HG03342 (cell line): ENCODE data around the gene ARCN1.

Source experiments
- ATAC-seq: cut with Tn5 transposase; IDR thresholded peaks from one replicate; pipeline ENCODE4 v1.9.1; 2021; ENCODE audit warnings: mild to moderate bottlenecking, moderate library complexity; ENCODE audit not compliant: unreplicated experiment

ARCN1 gene

DNA sequence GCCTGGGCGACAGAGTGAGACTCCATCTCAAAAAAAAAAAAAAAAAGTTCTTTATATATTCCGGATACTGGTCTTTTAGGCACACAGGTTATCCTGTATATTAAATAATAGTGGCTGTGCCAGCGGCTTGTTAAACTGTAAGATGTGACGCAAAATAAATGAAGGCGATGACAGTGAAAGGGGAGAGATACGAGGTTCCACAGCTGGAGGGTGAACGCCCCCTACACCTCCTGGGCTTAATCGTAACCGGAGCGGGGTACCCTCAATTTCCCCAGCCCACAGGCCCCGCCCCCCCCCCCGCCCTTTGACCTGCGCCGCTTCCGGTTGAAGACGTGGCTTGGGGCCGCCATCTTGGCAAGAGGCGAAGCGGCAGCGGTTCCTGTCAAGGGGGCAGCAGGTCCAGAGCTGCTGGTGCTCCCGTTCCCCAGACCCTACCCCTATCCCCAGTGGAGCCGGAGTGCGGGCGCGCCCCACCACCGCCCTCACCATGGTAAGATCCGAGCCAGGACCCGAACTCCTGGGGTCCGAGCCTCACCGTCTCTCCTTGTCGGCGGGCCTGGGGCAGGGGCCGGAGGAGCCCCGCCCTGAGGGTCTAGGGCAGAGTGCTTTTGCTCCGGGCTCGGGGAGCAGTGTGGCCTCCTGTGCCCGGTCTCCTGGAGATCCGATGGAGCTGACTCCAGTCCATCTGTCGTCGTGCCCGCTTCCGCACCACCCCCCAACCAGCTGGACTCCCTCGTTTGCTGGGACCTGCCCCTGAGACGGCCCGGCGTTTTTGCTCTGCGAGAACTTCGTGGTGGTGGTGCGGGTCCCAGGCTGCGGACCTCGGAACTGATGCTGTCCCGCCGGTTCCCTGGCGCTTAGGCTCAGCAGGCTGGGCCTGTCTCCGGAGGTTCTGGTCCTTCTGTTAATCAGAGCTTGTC lies at the start of gene ARCN1:
Gene ARCN1 (plus strand): TSS at position 349 of the 920 bp plus-strand sequence. CDS start 139 bp downstream, at position 488.
- ATAC-seq, result peak; percentile 61

DNA sequence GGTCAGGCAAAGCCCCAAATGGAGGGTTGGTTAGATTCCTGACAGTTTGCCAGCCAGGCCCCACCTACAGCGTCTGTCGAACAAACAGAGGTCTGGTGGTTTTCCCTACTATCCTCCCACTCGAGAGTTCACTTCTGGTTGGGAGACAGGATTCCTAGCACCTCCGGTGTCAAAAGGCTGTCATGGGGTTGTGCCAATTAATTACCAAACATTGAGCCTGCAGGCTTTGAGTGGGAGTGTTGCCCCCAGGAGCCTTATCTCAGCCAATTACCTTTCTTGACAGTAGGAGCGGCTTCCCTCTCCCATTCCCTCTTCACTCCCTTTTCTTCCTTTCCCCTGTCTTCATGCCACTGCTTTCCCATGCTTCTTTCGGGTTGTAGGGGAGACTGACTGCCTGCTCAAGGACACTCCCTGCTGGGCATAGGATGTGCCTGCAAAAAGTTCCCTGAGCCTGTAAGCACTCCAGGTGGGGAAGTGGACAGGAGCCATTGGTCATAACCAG lies 49.6 kb upstream of the ARCN1 start:
- ATAC-seq, result no peak

DNA sequence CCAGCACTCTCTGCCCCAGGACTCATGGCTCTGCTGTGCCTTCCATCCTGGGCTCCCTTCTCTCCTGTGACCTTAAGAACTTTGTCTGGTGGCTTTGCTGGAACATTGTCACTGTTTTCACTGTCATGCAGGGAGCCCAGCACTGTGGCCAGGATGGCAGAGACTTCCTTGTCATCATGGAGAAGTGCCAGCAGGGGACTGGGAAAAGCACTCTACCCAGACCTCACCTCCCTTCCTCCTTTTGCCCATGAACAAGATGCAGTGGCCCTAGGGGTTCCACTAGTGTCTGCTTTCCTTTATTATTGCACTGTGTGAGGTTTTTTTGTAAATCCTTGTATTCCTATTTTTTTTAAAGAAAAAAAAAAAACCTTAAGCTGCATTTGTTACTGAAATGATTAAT lies 47.9 kb upstream of the ARCN1 start:
- no peak for ATAC-seq

DNA sequence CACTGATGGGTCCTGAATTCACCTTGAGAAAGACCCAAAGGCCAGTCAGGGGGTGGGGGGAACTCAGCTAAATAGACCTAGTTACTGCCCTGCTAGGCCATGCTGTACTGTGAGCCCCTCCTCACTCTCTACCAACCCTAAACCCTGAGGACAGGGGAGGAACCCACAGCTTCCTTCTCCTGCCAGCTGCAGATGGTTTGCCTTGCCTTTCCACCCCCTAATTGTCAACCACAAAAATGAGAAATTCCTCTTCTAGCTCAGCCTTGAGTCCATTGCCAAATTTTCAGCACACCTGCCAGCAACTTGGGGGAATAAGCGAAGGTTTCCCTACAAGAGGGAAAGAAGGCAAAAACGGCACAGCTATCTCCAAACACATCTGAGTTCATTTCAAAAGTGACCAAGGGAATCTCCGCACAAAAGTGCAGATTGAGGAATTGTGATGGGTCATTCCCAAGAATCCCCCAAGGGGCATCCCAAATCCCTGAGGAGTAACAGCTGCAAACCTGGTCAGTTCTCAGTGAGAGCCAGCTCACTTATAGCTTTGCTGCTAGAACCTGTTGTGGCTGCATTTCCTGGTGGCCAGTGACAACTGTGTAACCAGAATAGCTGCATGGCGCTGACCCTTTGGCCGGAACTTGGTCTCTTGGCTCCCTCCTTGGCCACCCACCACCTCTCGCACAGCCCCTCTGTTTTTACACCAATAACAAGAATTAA lies 47.3 kb upstream of the ARCN1 start:
- no peak for ATAC-seq

DNA sequence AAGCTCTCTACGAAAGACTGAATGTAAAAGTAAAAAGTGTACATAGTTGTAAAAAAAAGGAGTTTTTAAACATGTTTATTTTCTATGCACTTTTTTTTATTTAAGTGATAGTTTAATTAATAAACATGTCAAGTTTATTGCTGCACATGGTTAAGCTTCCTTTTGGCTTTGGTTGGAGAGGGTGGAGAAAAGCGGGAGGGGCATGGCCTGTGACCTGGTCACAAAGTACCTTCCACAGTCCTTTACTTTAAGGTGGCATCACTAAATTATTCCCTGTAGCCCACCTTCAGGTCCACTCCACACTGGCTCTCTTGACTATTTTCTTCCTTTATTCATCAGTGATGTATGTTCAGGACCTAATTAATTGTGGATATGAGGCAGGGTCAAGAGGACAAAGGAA lies 45.5 kb upstream of the ARCN1 start:
- ATAC-seq, result no peak

DNA sequence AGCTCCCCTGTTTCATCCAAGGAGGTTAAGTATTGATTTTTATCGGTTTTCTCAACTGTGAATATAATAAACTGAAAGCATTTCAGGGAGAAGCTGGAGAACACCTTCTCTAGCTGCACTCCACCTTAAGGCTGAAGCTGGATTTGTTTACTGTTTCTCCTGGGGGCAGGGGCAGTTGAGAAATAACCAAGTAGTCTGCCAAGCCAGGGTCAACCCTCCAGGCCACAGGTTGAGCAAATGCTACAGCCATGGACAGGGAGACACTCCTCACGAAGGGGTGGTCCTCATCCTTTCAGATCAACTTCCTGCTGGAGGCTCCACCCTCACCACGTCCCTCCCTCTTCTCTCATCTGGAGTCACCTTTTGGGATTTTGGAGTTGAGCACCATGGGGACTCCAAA lies 45.1 kb upstream of the ARCN1 start, which contains the start of gene TTC36:
Gene TTC36 (plus strand): TSS at position 366 of the 400 bp plus-strand sequence. CDS start 21 bp downstream, at position 387.
- no peak for ATAC-seq

DNA sequence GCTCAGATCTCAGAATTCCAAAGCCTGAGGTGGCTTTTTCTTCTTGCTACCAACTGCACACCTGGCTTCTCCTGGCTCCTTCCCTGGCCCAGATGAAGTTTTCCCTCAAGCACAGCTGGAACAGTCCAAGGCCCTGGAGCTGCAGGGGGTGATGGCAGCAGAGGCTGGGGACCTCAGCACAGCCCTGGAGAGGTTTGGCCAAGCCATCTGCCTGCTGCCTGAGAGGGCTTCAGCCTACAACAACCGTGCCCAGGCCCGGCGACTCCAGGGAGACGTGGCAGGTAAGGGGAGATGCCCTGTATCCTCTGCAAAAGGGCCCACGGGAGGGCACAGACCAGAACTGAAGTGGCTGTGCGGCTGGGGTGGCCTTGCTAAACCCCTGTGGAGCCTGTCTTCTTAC lies 43.7 kb upstream of the ARCN1 start:
- no peak for ATAC-seq

DNA sequence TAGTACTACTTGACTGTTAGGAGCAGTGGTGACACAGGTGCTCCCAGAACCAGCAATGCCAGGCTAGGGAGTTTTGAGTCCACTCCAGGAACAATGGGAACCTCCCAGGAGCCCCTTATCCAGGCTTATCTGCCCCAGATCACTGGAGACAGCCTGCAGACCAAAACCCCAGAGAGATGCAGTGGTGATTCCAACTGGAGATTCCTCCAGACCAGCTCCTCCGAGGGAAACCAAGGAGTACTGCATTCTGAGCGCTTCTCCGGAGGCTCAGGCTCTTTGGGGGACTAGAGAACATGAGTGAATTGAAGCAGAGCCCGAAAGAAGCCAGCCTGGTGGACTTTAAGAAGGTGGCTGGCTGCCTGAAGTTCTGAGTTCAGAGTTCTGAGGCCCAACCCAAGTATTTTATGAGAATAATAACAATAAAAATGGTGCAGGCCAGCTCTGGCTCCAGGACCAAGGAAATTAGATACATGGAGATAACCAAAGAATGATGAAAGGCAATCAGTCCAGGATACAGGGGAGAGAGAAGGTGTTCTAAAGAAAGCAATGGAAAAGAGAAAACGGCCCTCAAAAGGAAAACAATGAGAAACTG lies 42.5 kb upstream of the ARCN1 start:
- no peak for ATAC-seq

DNA sequence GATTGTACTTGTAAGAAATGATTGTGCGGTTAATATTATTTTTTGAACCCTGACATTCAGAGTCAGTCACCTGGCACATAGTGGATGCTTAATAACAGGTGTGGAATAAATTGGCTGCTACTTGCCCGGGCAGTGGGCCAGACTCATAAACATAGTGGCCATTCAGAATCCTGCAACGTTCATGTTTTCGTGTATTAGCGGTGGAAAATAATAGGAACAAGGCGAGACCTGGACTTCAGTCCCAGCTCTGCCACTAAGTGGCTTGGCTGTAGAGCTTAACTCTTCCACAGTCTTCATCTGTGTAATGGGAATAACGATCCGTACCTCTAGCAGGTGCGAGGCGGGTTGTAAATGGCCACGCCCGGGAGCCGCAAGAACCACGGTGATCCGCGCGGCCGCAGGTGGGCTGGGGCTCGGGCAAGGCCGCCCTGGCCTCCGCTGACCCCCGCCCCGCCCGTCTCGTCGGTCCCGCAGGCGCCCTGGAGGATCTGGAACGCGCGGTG lies 42.0 kb upstream of the ARCN1 start:
- peak; percentile 8 for ATAC-seq

DNA sequence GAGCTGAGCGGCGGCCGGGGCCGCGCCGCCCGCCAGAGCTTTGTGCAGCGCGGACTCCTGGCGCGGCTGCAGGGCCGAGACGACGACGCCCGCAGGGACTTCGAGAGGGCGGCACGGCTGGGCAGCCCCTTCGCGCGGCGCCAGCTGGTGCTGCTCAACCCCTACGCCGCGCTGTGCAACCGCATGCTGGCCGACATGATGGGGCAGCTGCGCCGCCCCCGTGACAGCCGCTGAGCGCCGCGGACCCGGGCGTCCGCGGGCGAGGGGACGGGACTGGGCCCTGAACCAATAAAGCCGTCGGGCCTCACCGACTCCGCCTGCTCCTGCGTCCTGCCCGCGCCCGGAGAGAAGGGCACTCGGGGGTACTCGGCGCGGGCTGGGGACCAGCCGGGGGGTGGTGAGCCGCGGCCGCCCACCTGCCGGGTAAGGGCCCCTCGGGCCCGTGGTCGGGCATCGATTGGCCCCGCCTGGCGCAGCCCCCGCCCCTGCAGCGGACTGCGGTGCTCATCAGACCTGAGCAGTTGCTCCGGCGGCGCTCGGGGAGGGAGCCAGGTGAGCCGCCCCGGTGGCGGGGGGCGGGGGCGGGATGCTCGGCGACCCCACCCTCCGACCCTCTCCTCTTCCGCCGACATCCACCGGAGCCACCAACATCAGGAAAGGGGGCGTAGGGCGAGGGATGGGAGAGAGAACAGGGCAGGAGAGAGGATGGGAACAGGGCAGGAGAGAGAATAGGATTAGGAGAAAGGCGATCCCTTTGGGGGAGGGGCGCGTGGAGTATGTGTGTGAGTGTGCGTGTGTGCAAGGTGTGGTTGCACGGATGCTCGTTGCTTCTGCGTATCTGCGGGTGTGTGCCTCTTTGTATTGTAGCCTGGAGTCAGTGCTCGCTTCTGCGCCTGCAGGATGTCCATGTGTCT lies 41.3 kb upstream of the ARCN1 start, which contains the start of gene TMEM25:
Gene TMEM25 (plus strand): TSS at position 510 of the 914 bp plus-strand sequence. CDS start 610 bp downstream, outside the sequence.
- ATAC-seq, result peak; percentile 58

DNA sequence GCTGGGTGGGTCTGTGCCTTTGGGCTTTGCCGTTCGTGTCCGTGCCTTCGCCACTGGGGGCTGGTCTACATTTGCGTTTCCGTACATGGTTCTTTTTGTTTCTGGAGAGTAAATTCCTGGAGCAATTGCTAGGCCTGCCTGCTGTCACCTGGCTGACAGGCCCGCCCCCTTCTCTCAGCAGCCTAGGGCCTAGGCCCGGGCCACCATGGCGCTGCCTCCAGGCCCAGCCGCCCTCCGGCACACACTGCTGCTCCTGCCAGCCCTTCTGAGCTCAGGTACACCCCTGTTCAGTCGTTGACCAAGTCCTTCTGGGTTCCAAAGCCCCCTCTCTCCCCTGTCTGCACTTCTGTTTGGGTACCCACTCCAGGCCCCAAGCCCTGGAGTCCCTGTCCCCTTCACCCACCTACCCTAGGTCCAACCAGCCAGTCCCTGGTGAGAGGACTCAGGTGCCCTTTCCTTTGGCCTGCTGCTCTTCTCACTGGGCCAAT lies 40.6 kb upstream of the ARCN1 start:
- ATAC-seq, result no peak

DNA sequence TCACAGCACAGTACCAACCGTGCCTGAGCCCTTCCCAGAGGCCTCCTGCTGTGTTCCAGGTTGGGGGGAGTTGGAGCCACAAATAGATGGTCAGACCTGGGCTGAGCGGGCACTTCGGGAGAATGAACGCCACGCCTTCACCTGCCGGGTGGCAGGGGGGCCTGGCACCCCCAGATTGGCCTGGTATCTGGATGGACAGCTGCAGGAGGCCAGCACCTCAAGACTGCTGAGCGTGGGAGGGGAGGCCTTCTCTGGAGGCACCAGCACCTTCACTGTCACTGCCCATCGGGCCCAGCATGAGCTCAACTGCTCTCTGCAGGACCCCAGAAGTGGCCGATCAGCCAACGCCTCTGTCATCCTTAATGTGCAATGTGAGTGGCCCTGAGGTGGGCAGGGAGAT lies 40.1 kb upstream of the ARCN1 start:
- no peak for ATAC-seq

DNA sequence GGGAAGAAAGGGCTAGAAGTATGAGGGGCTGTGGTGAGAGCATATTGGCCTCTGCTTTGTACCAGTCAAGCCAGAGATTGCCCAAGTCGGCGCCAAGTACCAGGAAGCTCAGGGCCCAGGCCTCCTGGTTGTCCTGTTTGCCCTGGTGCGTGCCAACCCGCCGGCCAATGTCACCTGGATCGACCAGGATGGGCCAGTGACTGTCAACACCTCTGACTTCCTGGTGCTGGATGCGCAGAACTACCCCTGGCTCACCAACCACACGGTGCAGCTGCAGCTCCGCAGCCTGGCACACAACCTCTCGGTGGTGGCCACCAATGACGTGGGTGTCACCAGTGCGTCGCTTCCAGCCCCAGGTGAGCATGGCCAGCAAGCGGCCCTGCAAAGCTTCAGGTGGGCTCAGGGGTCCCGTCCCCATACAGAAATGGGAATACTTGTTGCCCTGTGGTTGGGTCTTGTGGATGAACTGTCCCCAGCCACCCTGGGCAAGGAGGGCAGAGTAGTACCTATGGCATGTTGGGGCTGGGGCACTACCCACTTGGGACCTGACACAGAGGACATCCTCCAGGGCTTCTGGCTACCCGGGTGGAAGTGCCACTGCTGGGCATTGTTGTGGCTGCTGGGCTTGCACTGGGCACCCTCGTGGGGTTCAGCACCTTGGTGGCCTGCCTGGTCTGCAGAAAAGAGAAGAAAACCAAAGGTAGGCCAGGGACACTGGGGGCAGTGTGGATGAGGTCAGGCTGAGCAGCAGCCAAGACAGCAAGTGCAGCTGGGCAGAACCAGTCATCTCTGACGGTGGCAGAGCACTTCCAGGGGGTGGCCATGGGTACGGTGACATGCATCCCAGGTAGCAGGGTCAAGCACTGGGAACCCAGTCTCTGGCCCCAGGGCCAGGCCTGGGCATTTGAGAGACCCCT lies 39.1 kb upstream of the ARCN1 start:
- ATAC-seq, result no peak

DNA sequence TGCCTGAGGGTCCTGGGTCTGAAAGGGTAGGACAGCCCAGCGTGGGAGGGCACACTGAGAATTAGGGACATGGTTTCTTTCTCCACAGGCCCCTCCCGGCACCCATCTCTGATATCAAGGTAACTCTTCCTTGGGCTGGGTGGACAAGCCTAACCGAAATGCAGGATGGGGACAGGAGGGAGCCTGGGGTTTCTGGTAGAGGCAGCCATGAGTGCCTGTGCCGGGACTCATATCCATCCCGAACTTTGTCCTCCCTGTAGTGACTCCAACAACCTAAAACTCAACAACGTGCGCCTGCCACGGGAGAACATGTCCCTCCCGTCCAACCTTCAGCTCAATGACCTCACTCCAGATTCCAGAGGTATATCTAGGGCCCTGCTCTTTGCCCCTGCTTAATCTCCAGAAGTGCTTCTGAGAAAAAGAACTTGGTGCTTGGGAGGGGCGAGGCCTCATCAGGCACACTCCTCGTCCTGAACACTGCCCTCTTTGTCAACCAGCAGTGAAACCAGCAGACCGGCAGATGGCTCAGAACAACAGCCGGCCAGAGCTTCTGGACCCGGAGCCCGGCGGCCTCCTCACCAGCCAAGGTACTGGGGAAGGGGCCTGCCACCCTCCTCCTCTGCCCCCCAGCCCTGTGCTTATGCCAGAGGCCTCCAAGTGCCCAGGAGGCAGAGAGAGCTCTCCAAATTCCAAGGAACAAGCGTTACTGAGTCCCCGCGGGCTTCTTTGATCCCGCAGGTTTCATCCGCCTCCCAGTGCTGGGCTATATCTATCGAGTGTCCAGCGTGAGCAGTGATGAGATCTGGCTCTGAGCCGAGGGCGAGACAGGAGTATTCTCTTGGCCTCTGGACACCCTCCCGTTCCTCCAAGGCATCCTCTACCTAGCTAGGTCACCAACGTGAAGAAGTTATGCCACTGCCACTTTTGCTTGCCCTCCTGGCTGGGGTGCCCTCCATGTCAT lies 38.2 kb upstream of the ARCN1 start:
- no peak for ATAC-seq

DNA sequence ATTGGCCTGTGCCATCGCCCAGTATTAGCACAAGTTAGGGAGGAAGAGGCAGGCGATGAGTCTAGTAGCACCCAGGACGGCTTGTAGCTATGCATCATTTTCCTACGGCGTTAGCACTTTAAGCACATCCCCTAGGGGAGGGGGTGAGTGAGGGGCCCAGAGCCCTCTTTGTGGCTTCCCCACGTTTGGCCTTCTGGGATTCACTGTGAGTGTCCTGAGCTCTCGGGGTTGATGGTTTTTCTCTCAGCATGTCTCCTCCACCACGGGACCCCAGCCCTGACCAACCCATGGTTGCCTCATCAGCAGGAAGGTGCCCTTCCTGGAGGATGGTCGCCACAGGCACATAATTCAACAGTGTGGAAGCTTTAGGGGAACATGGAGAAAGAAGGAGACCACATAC lies 36.9 kb upstream of the ARCN1 start:
- no peak for ATAC-seq

DNA sequence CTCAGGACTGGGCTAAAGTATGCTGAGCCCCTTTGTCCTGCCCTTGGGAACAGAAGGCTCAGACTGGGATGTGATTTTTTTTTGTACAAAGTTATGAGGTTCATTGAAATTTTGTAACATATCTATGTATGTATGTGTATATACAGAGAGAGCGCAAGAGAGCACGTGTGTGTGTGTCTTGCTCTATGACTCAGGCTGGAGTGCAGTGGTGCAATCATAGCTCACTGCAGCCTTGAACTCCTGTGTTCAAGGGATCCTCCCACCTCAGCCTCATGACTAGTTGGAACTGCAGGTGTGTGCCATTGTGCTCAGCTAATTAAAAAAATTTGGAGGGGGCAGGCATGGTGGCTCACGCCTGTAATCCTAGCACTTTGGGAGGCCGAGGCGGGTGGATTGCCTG lies 35.5 kb upstream of the ARCN1 start:
- ATAC-seq, result no peak

DNA sequence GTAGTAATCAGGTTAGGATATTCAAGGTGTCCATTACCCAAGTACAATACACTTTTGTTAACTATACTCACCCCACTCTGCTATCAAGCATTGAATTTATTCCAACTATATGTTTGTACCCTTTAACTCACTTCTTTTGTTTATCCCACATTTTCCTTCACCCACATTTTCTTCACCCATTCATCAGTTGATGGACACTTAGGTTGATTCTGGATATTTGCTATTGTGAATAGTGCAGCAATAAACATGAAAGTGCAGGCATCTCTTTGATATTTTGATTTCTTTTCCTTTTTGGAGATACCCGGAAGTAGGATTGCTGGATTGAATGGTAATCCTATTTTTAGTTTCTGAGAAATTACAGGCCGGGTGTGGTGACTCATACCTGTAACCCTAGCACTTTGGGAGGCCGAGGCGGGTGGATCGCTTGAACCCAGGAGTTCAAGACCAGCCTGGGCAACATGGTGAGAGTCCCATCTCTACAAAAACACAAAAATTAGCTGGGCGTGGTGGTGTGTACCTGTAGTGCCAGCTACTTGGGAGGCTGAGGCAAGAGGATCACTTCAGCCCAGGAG lies 34.7 kb upstream of the ARCN1 start:
- no peak for ATAC-seq
